ENCODE data around the gene IGLL5. TPM values are rescaled to one million over a fixed set of nuclear protein-coding genes. Genes with fewer than 3 reads are reported as not detected.

Gene IGLL5
- total RNA-seq, 3 donors from 2014 or later (not counting 1 experiment from before 2014, with no cell fraction given) = 0.38 to 124 (median 0.93) TPM

DNA sequence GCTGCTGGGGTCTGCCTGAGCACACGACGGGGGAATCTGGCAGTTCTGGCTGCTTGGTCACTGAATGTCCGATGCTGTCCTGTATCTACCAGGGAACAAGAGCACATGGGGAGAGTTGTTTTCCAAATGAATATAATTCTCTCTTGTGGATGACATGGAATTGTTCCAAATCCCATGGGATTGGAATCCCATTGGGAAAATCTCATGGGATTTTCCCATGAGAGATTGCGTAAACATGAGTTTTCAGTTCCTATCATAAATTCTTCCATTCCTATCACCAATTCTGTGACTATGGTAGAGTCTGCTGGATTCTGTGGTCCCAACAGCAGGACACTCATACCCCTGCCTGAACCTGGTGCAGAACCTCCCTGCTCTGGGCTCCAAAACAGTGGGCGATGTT is 35.6 kb upstream of the IGLL5 start:
- H3K9me3 Mint-ChIP-seq = no peaks in the 10 kb centered on the region
- ATAC-seq (no peak), DNase-seq (no peak)
- Histone ChIP-seq H3K9me3 (ENCODE audit: control insufficient read depth, insufficient read depth, low read length) (no peaks in the 10 kb centered on the region), H3K4me1 (ENCODE audit: control insufficient read depth, insufficient read depth, low read length) (peaks cover 29% of the 10 kb centered on the region), H3K36me3 (ENCODE audit: control insufficient read depth, insufficient read depth, low read length) (no peaks in the 10 kb centered on the region), H3K27me3 (ENCODE audit: control insufficient read depth, insufficient read depth, low read length) (no peaks in the 10 kb centered on the region), H3K4me3 (ENCODE audit: low read length) (no peak overlapping the region), H3K27ac (ENCODE audit: low read length) (no peak overlapping the region)
- 95% methylated on average over 5 of the region's 5 CpGs for WGBS (ENCODE audit: insufficient coverage)
- H3K4me1 Mint-ChIP-seq = peaks cover 37 to 74% of the 10 kb centered on the region in 2 donors
- TF ChIP-seq, protein P1, sequence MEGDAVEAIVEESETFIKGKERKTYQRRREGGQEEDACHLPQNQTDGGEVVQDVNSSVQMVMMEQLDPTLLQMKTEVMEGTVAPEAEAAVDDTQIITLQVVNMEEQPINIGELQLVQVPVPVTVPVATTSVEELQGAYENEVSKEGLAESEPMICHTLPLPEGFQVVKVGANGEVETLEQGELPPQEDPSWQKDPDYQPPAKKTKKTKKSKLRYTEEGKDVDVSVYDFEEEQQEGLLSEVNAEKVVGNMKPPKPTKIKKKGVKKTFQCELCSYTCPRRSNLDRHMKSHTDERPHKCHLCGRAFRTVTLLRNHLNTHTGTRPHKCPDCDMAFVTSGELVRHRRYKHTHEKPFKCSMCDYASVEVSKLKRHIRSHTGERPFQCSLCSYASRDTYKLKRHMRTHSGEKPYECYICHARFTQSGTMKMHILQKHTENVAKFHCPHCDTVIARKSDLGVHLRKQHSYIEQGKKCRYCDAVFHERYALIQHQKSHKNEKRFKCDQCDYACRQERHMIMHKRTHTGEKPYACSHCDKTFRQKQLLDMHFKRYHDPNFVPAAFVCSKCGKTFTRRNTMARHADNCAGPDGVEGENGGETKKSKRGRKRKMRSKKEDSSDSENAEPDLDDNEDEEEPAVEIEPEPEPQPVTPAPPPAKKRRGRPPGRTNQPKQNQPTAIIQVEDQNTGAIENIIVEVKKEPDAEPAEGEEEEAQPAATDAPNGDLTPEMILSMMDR (IDR thresholded peaks at IDR 0.05) = no peak
- intact Hi-C loops (cut with micrococcal nuclease) = loop anchor here (5.0 kb wide), 1 partner anchor 35 kb away; no protein-coding TSS in a partner anchor
- no peaks in the 10 kb centered on the region for H3K36me3 Mint-ChIP-seq
- H3K27me3 Mint-ChIP-seq (ENCODE audit: low read depth in 2 of 2) = no peaks in the 10 kb centered on the region
- no peak overlapping the region for H3K27ac Mint-ChIP-seq
- no peak overlapping the region for H3K4me3 Mint-ChIP-seq

DNA sequence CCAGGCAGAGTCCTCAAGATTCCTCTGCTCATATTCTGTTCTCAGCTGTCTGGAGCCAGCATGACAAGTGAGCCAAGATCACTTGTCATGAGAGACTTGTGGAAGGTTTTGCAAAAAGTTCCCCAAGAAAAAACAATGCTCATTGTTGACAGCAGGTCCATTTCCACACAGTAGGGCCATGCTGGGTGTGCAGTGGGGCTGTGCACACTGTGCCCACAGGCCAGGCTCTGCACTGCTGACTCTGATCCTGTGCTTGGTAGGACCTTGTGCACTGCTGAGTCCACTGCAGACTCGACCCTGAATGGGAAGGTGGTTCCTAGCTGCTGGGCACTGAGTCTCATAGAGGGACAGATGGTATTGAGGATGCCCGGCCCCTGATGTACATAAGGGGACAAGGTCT is 33.9 kb upstream of the IGLL5 start:
- 80% methylated on average over 2 of the region's 2 CpGs for WGBS (ENCODE audit: insufficient coverage)
- Mint-ChIP-seq H3K9me3 (no peaks in the 10 kb centered on the region), H3K36me3 (no peaks in the 10 kb centered on the region), H3K27ac (peak overlapping the region in 1 of 2 donors; percentile 89), H3K4me1 (peaks cover 23 to 61% of the 10 kb centered on the region in 2 donors), H3K4me3 (no peak overlapping the region), H3K27me3 (ENCODE audit: low read depth in 2 of 2) (no peaks in the 10 kb centered on the region)
- H3K27ac ChIP-seq (ENCODE audit: low read length) = no peak overlapping the region
- peaks cover 23% of the 10 kb centered on the region for H3K4me1 ChIP-seq (ENCODE audit: control insufficient read depth, insufficient read depth, low read length)
- no peaks in the 10 kb centered on the region for H3K27me3 ChIP-seq (ENCODE audit: control insufficient read depth, insufficient read depth, low read length)
- TF ChIP-seq, protein P1 (IDR thresholded peaks at IDR 0.05) = no peak
- DNase-seq (no peak), ATAC-seq (no peak)
- no peak overlapping the region for H3K4me3 ChIP-seq (ENCODE audit: low read length)
- intact Hi-C loops (cut with micrococcal nuclease) = loop anchor here (5.0 kb wide), 1 partner anchor 36 kb away; no protein-coding TSS in a partner anchor
- H3K9me3 ChIP-seq (ENCODE audit: control insufficient read depth, insufficient read depth, low read length) = no peaks in the 10 kb centered on the region
- H3K36me3 ChIP-seq (ENCODE audit: control insufficient read depth, insufficient read depth, low read length) = no peaks in the 10 kb centered on the region

DNA sequence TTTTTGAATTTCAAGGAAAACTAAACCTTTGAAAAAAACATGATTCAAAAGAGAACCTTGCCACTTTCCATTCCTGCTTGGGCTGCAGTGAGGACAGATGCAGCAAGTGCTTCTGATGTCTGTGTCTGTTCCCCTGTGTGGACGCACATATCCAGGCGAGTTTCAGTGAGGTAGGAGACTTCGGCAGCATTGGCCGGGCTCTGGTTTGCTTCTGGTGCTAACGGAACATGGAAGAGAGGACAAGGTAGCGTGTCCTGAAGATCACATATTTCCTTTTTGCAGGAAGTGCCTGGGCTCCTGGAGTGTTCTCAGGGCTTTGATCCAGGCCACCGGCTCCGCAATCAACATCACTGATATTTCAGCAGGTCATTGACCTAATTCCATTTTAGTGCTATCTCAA is 33.1 kb upstream of the IGLL5 start:
- intact Hi-C loops (cut with micrococcal nuclease) = loop anchor here (5.0 kb wide), 1 partner anchor 37 kb away; no protein-coding TSS in a partner anchor
- H3K27ac ChIP-seq (ENCODE audit: low read length) = no peak overlapping the region
- Mint-ChIP-seq H3K4me1 (peaks cover 23 to 53% of the 10 kb centered on the region in 2 donors), H3K27ac (peak overlapping the region; percentile 11 to 89), H3K9me3 (no peaks in the 10 kb centered on the region), H3K36me3 (no peaks in the 10 kb centered on the region), H3K27me3 (ENCODE audit: low read depth in 2 of 2) (no peaks in the 10 kb centered on the region), H3K4me3 (no peak overlapping the region)
- H3K27me3 ChIP-seq (ENCODE audit: control insufficient read depth, insufficient read depth, low read length) = no peaks in the 10 kb centered on the region
- TF ChIP-seq, protein P1 (IDR thresholded peaks at IDR 0.05) = no peak
- peaks cover 19% of the 10 kb centered on the region for H3K4me1 ChIP-seq (ENCODE audit: control insufficient read depth, insufficient read depth, low read length)
- no peak overlapping the region for H3K4me3 ChIP-seq (ENCODE audit: low read length)
- DNase-seq = no peak
- no peaks in the 10 kb centered on the region for H3K36me3 ChIP-seq (ENCODE audit: control insufficient read depth, insufficient read depth, low read length)
- no peak for ATAC-seq
- 85% methylated on average over 8 of the region's 8 CpGs for WGBS (ENCODE audit: insufficient coverage)
- no peaks in the 10 kb centered on the region for H3K9me3 ChIP-seq (ENCODE audit: control insufficient read depth, insufficient read depth, low read length)

DNA sequence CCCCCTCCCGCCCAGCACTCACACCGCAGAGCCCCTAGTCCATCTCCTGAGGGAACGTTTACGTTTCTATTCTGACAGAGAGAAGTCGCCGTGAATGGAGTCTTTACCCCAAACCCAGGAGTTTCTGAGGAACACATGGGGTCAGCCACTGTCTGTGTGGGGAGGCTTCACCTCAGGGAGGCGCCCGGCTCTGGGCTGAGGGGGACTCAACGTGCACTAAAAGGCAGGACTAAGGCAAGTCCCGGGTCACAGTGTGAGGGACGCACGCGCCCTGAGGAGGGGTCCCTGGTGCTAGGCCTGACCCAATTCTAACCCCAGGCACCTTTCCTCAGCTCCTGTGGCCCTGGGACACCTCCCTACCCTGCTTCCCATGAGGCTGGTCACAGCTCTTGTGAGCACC is 32.5 kb upstream of the IGLL5 start:
- WGBS (ENCODE audit: insufficient coverage) = 58% methylated on average over 12 of the region's 13 CpGs
- H3K4me1 Mint-ChIP-seq = peaks cover 23 to 52% of the 10 kb centered on the region in 2 donors

More for the DNA sequence above, 32.5 kb upstream of the IGLL5 start:
- H3K36me3 Mint-ChIP-seq = no peaks in the 10 kb centered on the region
- Histone ChIP-seq H3K4me1 (ENCODE audit: control insufficient read depth, insufficient read depth, low read length) (peaks cover 17% of the 10 kb centered on the region), H3K9me3 (ENCODE audit: control insufficient read depth, insufficient read depth, low read length) (no peaks in the 10 kb centered on the region), H3K4me3 (ENCODE audit: low read length) (no peak overlapping the region), H3K27me3 (ENCODE audit: control insufficient read depth, insufficient read depth, low read length) (no peaks in the 10 kb centered on the region), H3K36me3 (ENCODE audit: control insufficient read depth, insufficient read depth, low read length) (no peaks in the 10 kb centered on the region), H3K27ac (ENCODE audit: low read length) (peak overlapping the region; percentile 65)
- TF ChIP-seq, protein P1 (IDR thresholded peaks at IDR 0.05) = no peak
- no peak for DNase-seq
- ATAC-seq = peak in 1 of 3 donors; percentile 48
- no peaks in the 10 kb centered on the region for H3K9me3 Mint-ChIP-seq
- H3K4me3 Mint-ChIP-seq = no peak overlapping the region
- peak overlapping the region; percentile 11 to 89 for H3K27ac Mint-ChIP-seq
- no peaks in the 10 kb centered on the region for H3K27me3 Mint-ChIP-seq (ENCODE audit: low read depth in 2 of 2)
- intact Hi-C loops (cut with micrococcal nuclease) = no loop called here

All from natural killer cell (primary cell).